HG03135 (cell line): Measurements from ENCODE around the gene DOCK11.
"Not testable (repeated sequence)": the region's sequence is repeated elsewhere in the genome, so short reads cannot be mapped to it uniquely, and the experiment has no call there.

Source experiments
- ATAC-seq: cut with Tn5 transposase; IDR thresholded peaks from one replicate; pipeline ENCODE4 v1.9.1; 2021; ENCODE audit warnings: mild to moderate bottlenecking, moderate library complexity; ENCODE audit not compliant: unreplicated experiment

Gene DOCK11

GRCh38 chrX:118495061-118495921 is at the start of gene DOCK11:
Gene DOCK11 (plus strand): TSS chrX:118495815. CDS start chrX:118495972, 157 bp downstream.
- peak; percentile 66 for ATAC-seq

- no peak for ATAC-seq
Observed at GRCh38 chrX:118448273-118448783, 47.3 kb upstream of the DOCK11 start.

GRCh38 chrX:118455013-118455412 is 40.6 kb upstream of the DOCK11 start:
- no peak for ATAC-seq

GRCh38 chrX:118459494-118459893 is 36.1 kb upstream of the DOCK11 start:
- peak; percentile 62 for ATAC-seq

- no peak for ATAC-seq
Observed at GRCh38 chrX:118464501-118464900, 31.1 kb upstream of the DOCK11 start.

- ATAC-seq, result no peak
Observed at GRCh38 chrX:118468122-118468521, 27.5 kb upstream of the DOCK11 start.

- not testable (repeated sequence) for ATAC-seq
Observed at GRCh38 chrX:118470721-118471347, 24.8 kb upstream of the DOCK11 start.

GRCh38 chrX:118474586-118474985 is 21.0 kb upstream of the DOCK11 start:
- no peak for ATAC-seq

GRCh38 chrX:118475903-118476302 is 19.7 kb upstream of the DOCK11 start:
- ATAC-seq, result no peak

GRCh38 chrX:118480172-118480571 is 15.4 kb upstream of the DOCK11 start:
- ATAC-seq, result no peak

GRCh38 chrX:118482384-118482783 is 13.2 kb upstream of the DOCK11 start:
- ATAC-seq, result not testable (repeated sequence)

- no peak for ATAC-seq
Observed at GRCh38 chrX:118484216-118484903, 11.3 kb upstream of the DOCK11 start.

- ATAC-seq, result not testable (repeated sequence)
Observed at GRCh38 chrX:118486693-118487092, 8.9 kb upstream of the DOCK11 start.

GRCh38 chrX:118493016-118493415 is 2.6 kb upstream of the DOCK11 start:
- no peak for ATAC-seq

- no peak for ATAC-seq
Observed at GRCh38 chrX:118493653-118494297, 1.8 kb upstream of the DOCK11 start.

- peak; percentile 63 for ATAC-seq
Observed at GRCh38 chrX:118495958-118496762, 545 bp downstream of the DOCK11 start.

GRCh38 chrX:118496763-118497079 is 1.1 kb downstream of the DOCK11 start:
- peak; percentile 1 for ATAC-seq

- no peak for ATAC-seq
Observed at GRCh38 chrX:118497180-118497818, 1.7 kb downstream of the DOCK11 start.

- no peak for ATAC-seq
Observed at GRCh38 chrX:118498351-118498750, 2.7 kb downstream of the DOCK11 start.

GRCh38 chrX:118498755-118499154 is 3.1 kb downstream of the DOCK11 start:
- ATAC-seq, result no peak
